H9 (cell line): ENCODE results near the gene IGFLR1. TPM values are rescaled to one million over a fixed set of nuclear protein-coding genes. Genes with fewer than 3 reads are reported as not detected.

Experiments
- DNase-seq: peaks from one replicate; pipeline ENCODE4 v3.0.0-alpha.2; 2017
- H2AFZ ChIP-seq: one replicate; pipeline ENCODE4 v1.6.1; 2013; ENCODE audit warnings: mild to moderate bottlenecking, low read length, control low read depth, moderate library complexity
- H2AK5ac ChIP-seq: 2 replicates; pipeline ENCODE4 v1.6.1; 2013; ENCODE audit warnings: low read length, control low read depth, mixed read lengths; ENCODE audit not compliant: insufficient read length
- H2BK120ac ChIP-seq: one replicate; pipeline ENCODE4 v1.6.1; 2013; ENCODE audit warnings: low read depth, mild to moderate bottlenecking, low read length, control low read depth, inconsistent platforms; ENCODE audit not compliant: poor library complexity, severe bottlenecking
- H2BK12ac ChIP-seq: 2 replicates; pipeline ENCODE4 v1.6.1; 2013; ENCODE audit warnings: low read length, control low read depth, mixed read lengths, low read depth; ENCODE audit not compliant: insufficient read length
- H2BK15ac ChIP-seq: 2 replicates; pipeline ENCODE4 v1.6.1; 2013; ENCODE audit warnings: low read depth, low read length, control low read depth
- H2BK20ac ChIP-seq: one replicate; pipeline ENCODE4 v1.6.1; 2013; ENCODE audit warnings: low read depth, mild to moderate bottlenecking, low read length, control low read depth, inconsistent platforms; ENCODE audit not compliant: poor library complexity, severe bottlenecking
- H2BK5ac ChIP-seq: 2 replicates; pipeline ENCODE4 v1.6.1; 2013; ENCODE audit warnings: low read length, control low read depth, mixed read lengths; ENCODE audit not compliant: insufficient read length
- H3K14ac ChIP-seq: 2 replicates; pipeline ENCODE4 v1.6.1; 2013; ENCODE audit warnings: low read length, control low read depth; ENCODE audit not compliant: insufficient read depth
- H3K18ac ChIP-seq: 2 replicates; pipeline ENCODE4 v1.6.1; 2013; ENCODE audit warnings: low read depth, mild to moderate bottlenecking, mixed read lengths, low read length, control low read depth; ENCODE audit not compliant: insufficient read length
- H3K23ac ChIP-seq: 2 replicates; pipeline ENCODE4 v1.6.1; 2013; ENCODE audit warnings: low read length, control low read depth, mixed read lengths, low read depth; ENCODE audit not compliant: insufficient read length
- H3K23me2 ChIP-seq: 2 replicates; pipeline ENCODE4 v1.6.1; 2013; ENCODE audit warnings: low read depth, mild to moderate bottlenecking, mixed read lengths, low read length, control low read depth; ENCODE audit not compliant: insufficient read length, poor library complexity, severe bottlenecking
- H3K27ac ChIP-seq: 2 replicates; pipeline ENCODE4 v1.5.1; 2013; ENCODE audit warnings: low read length, control low read depth, mixed read lengths, low read depth; ENCODE audit not compliant: insufficient read length
- H3K27me3 ChIP-seq: 2 replicates; pipeline ENCODE4 v1.6.1; 2013; ENCODE audit warnings: low read length, control low read depth, inconsistent platforms; ENCODE audit not compliant: insufficient read depth
- H3K4ac ChIP-seq: 2 replicates; pipeline ENCODE4 v1.6.1; 2013; ENCODE audit warnings: low read depth, mild to moderate bottlenecking, control low read depth, inconsistent platforms, low read length, moderate library complexity
- H3K4me1 ChIP-seq: 2 replicates; pipeline ENCODE4 v1.6.1; 2013; ENCODE audit warnings: low read length, control low read depth, inconsistent platforms; ENCODE audit not compliant: insufficient read depth
- H3K4me2 ChIP-seq: 2 replicates; pipeline ENCODE4 v1.6.1; 2013; ENCODE audit warnings: low read length, control low read depth, mixed read lengths; ENCODE audit not compliant: insufficient read length, insufficient read depth
- H3K56ac ChIP-seq: 2 replicates; pipeline ENCODE4 v1.6.1; 2013; ENCODE audit warnings: low read depth, mild to moderate bottlenecking, mixed read lengths, low read length, control low read depth; ENCODE audit not compliant: insufficient read length
- H3K79me1 ChIP-seq: 2 replicates; pipeline ENCODE4 v1.6.1; 2013; ENCODE audit warnings: low read depth, mild to moderate bottlenecking, moderate library complexity, low read length, control low read depth, inconsistent platforms; ENCODE audit not compliant: insufficient read depth, poor library complexity, severe bottlenecking
- H3K79me2 ChIP-seq: 2 replicates; pipeline ENCODE4 v1.6.1; 2013; ENCODE audit warnings: low read length, control low read depth, inconsistent platforms; ENCODE audit not compliant: insufficient read depth
- H3K9ac ChIP-seq: 2 replicates; pipeline ENCODE4 v1.6.1; 2013; ENCODE audit warnings: low read length, control low read depth, mixed read lengths; ENCODE audit not compliant: insufficient read length; ENCODE audit errors: extremely low read depth
- H3K9me3 ChIP-seq: one replicate; pipeline ENCODE4 v1.6.1; 2013; ENCODE audit warnings: low read depth, low read length, inconsistent platforms; ENCODE audit not compliant: control insufficient read depth
- H3T11ph ChIP-seq: one replicate; pipeline ENCODE4 v1.6.1; 2013; ENCODE audit warnings: mild to moderate bottlenecking, low read length, control low read depth, inconsistent platforms
- H4K20me1 ChIP-seq: one replicate; pipeline ENCODE4 v1.6.1; 2013; ENCODE audit not compliant: control insufficient read depth, insufficient read length, insufficient read depth
- H4K5ac ChIP-seq: 2 replicates; pipeline ENCODE4 v1.6.1; 2013; ENCODE audit warnings: low read depth, mild to moderate bottlenecking, mixed read lengths, low read length, control low read depth; ENCODE audit not compliant: insufficient read length
- H4K8ac ChIP-seq: replicated peaks from 2 replicates; pipeline ENCODE4 v1.6.1; 2013; ENCODE audit warnings: low read length, control low read depth, mixed read lengths, low read depth; ENCODE audit not compliant: insufficient read length
- H4K91ac ChIP-seq: 2 replicates; pipeline ENCODE4 v1.6.1; 2013; ENCODE audit warnings: low read depth, mild to moderate bottlenecking, moderate library complexity, mixed read lengths, low read length, control low read depth; ENCODE audit not compliant: insufficient read length
- H3K27ac Mint-ChIP-seq, 3 experiments: 2 replicates in 2 of 3; 3 replicates in 1 of 3; pipeline ENCODE4 v1.8.0; 2020 to 2021; ENCODE audit warnings: mixed read lengths in 3 of 3, mild to moderate bottlenecking in 1 of 3, moderate library complexity in 1 of 3
- H3K27me3 Mint-ChIP-seq: 2 replicates; pipeline ENCODE4 v1.8.0; 2021; ENCODE audit warnings: low read depth, mild to moderate bottlenecking, moderate library complexity, mixed read lengths
- H3K36me3 Mint-ChIP-seq, 3 experiments: 2 replicates in 2 of 3; 3 replicates in 1 of 3; pipeline ENCODE4 v1.8.0; 2020 to 2021; ENCODE audit warnings: low read depth in 3 of 3, mixed read lengths in 3 of 3; ENCODE audit not compliant: insufficient read depth in 1 of 3
- H3K4me1 Mint-ChIP-seq, 2 experiments: 2 replicates each; pipeline ENCODE4 v1.8.0; 2020; ENCODE audit warnings: mixed read lengths in 2 of 2
- H3K4me3 Mint-ChIP-seq, 2 experiments: 2 replicates in 1 of 2; 3 replicates in 1 of 2; pipeline ENCODE4 v1.8.0; 2020 to 2021; ENCODE audit warnings: mild to moderate bottlenecking in 2 of 2, mixed read lengths in 2 of 2, moderate library complexity in 1 of 2
- H3K9me3 Mint-ChIP-seq, 2 experiments: 2 replicates in 1 of 2; 3 replicates in 1 of 2; pipeline ENCODE4 v1.8.0; 2020; ENCODE audit warnings: mild to moderate bottlenecking in 2 of 2, mixed read lengths in 2 of 2, moderate library complexity in 1 of 2
- WGBS: extraction: QIAGEN DNeasy Blood & Tissue Kit; methylation state at CpG from one replicate; pipeline ENCODE4 v1.1.7; 2013; ENCODE audit warnings: missing lambda C conversion rate, low lambda C conversion rate, mixed read lengths; ENCODE audit not compliant: insufficient read length; ENCODE audit errors: extremely low coverage; 5-methylcytosine and 5-hydroxymethylcytosine counted together
- total RNA-seq: library from RNA; stranded (reverse); gene quantifications from 2 replicates; pipeline ENCODE4 v1.2.1, GENCODE V29; 2021
- TF ChIP-seq, protein P1 (sequence below): fragments of 200-600 bp; sonication (generic); conservative IDR thresholded peaks from 3 replicates; pipeline ENCODE4 v1.8.0; 2021; ENCODE audit warnings: antibody characterized with exemption, mild to moderate bottlenecking

The IGFLR1 gene
- total RNA-seq, 1 experiment from 2014 or later, result 2.9 TPM

DNA sequence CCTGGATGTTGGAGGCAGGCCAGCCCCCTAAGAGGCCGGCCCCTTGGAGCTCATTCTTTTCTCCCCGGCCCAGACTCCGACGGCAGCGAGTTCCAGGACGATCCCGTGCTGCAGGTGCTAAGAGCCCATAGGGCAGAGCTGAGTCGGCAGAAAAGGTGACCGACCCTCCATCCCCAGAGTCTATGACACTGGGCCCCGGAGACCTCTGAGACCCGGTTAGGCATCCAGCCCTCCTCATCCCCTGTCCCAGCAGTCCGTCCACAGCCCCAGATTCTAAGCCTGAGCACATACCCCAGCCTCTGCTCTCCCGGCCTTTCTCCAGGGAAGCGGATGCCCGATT lies 25.8 kb upstream of the IGFLR1 start:
- Histone ChIP-seq H3K27me3 (no peaks in the 10 kb centered on the region), H3K4me1 (no peaks in the 10 kb centered on the region), H2AK5ac (no peak overlapping the region), H2BK5ac (no peak overlapping the region), H3K23ac (no peak overlapping the region), H2BK15ac (no peak overlapping the region), H3K14ac (no peak overlapping the region), H3K27ac (no peak overlapping the region), H3K9me3 (no peaks in the 10 kb centered on the region), H4K91ac (no peak overlapping the region), H3K4me2 (no peak overlapping the region), H2AFZ (no peak overlapping the region), H3K23me2 (no peaks in the 10 kb centered on the region), H3K56ac (no peak overlapping the region), H3K4ac (no peak overlapping the region), H2BK20ac (no peak overlapping the region), H3K18ac (no peak overlapping the region), H4K5ac (no peak overlapping the region), H3T11ph (no peak overlapping the region), H2BK120ac (no peak overlapping the region), H3K79me1 (no peaks in the 10 kb centered on the region), H3K9ac (no peak overlapping the region), H4K8ac (no peak overlapping the region), H4K20me1 (no peaks in the 10 kb centered on the region), H3K79me2 (no peaks in the 10 kb centered on the region), H2BK12ac (no peak overlapping the region)
- Mint-ChIP-seq H3K36me3 (peaks cover 4 to 29% (median 28%) of the 10 kb centered on the region in 3 experiments), H3K9me3 (no peaks in the 10 kb centered on the region), H3K4me1 (peaks cover 7 to 8% of the 10 kb centered on the region in 2 experiments), H3K4me3 (no peak overlapping the region), H3K27me3 (peaks cover 17% of the 10 kb centered on the region), H3K27ac (no peak overlapping the region)
- no CpG with 5 or more reads among the region's 15 CpGs for WGBS
- DNase-seq, result no peak
- TF ChIP-seq, protein P1, sequence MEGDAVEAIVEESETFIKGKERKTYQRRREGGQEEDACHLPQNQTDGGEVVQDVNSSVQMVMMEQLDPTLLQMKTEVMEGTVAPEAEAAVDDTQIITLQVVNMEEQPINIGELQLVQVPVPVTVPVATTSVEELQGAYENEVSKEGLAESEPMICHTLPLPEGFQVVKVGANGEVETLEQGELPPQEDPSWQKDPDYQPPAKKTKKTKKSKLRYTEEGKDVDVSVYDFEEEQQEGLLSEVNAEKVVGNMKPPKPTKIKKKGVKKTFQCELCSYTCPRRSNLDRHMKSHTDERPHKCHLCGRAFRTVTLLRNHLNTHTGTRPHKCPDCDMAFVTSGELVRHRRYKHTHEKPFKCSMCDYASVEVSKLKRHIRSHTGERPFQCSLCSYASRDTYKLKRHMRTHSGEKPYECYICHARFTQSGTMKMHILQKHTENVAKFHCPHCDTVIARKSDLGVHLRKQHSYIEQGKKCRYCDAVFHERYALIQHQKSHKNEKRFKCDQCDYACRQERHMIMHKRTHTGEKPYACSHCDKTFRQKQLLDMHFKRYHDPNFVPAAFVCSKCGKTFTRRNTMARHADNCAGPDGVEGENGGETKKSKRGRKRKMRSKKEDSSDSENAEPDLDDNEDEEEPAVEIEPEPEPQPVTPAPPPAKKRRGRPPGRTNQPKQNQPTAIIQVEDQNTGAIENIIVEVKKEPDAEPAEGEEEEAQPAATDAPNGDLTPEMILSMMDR, result no peak
